Measurements from ENCODE around the gene C1orf174.

DNA sequence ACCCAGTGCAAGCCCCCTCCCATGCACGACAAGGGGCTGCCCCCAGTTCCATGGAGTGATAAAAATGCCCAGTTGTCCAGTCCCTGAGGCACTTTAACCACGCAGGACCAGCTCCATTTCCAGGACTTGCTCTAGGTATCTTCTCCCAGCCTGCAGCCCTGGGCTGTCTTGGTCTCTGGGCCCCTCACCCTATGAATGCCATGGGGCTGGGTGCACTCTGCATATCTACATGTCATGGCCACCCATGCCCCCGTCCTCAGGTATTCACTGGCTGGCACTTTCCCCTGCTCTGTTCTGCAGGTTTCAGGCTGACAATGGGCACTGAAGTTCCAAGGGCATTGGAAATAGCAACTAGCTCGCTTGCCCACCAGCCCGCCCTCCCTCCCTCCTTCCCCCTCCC, 19.6 kb upstream of the C1orf174 start:
- TF ChIP-seq CTCF (IDR thresholded peaks at IDR 0.05) (no peak), POLR2A (IDR thresholded peaks at IDR 0.05) (no peak)
